HG02623 (cell line): Measurements from ENCODE around the gene LY9.

Experiments used
- ATAC-seq: cut with Tn5 transposase; IDR thresholded peaks from one replicate; pipeline ENCODE4 v1.9.1; 2021; ENCODE audit warnings: moderate library complexity; ENCODE audit not compliant: unreplicated experiment

LY9 gene

GRCh38 chr1:160800645-160801408 is 4.9 kb downstream of the LY9 start:
- ATAC-seq, result no peak

- ATAC-seq, result no peak
Observed at GRCh38 chr1:160801836-160802580, 6.0 kb downstream of the LY9 start.

- ATAC-seq, result no peak
Observed at GRCh38 chr1:160806109-160806665, 10.2 kb downstream of the LY9 start.

GRCh38 chr1:160806784-160807183 is 10.8 kb downstream of the LY9 start:
- no peak for ATAC-seq

- no peak for ATAC-seq
Observed at GRCh38 chr1:160807247-160807646, 11.3 kb downstream of the LY9 start.

- ATAC-seq, result no peak
Observed at GRCh38 chr1:160807738-160808137, 11.8 kb downstream of the LY9 start.

- no peak for ATAC-seq
Observed at GRCh38 chr1:160808289-160808688, 12.3 kb downstream of the LY9 start.

- ATAC-seq, result no peak
Observed at GRCh38 chr1:160810486-160810885, 14.5 kb downstream of the LY9 start.

- no peak for ATAC-seq
Observed at GRCh38 chr1:160811147-160811546, 15.2 kb downstream of the LY9 start.

- ATAC-seq, result no peak
Observed at GRCh38 chr1:160813215-160813614, 17.2 kb downstream of the LY9 start.

GRCh38 chr1:160814316-160814715 is 18.3 kb downstream of the LY9 start:
- no peak for ATAC-seq

- no peak for ATAC-seq
Observed at GRCh38 chr1:160814856-160815255, 18.9 kb downstream of the LY9 start.

- ATAC-seq, result no peak
Observed at GRCh38 chr1:160818207-160818937, 22.4 kb downstream of the LY9 start.

- ATAC-seq, result no peak
Observed at GRCh38 chr1:160819186-160819585, 23.2 kb downstream of the LY9 start.

- ATAC-seq, result no peak
Observed at GRCh38 chr1:160821627-160822026, 25.7 kb downstream of the LY9 start.

GRCh38 chr1:160823296-160823695 is 27.3 kb downstream of the LY9 start:
- ATAC-seq, result no peak

GRCh38 chr1:160826546-160826945 is 30.6 kb downstream of the LY9 start:
- ATAC-seq, result no peak

GRCh38 chr1:160827418-160827817 is 31.4 kb downstream of the LY9 start:
- ATAC-seq, result no peak

GRCh38 chr1:160829766-160830165 is 33.8 kb downstream of the LY9 start:
- no peak for ATAC-seq

- no peak for ATAC-seq
Observed at GRCh38 chr1:160830321-160831153, 34.6 kb downstream of the LY9 start.
